HUES6 (cell line): ENCODE measurements around the gene SLC16A10.
"Not testable (repeated sequence)": the region's sequence is repeated elsewhere in the genome, so short reads cannot be mapped to it uniquely, and the experiment has no call there.

ENCODE experiments used
- H3K27ac ChIP-seq: 2 replicates; pipeline ENCODE4 v1.7.0; 2013; ENCODE audit warnings: low read depth, mild to moderate bottlenecking, low read length, inconsistent platforms
- H3K27me3 ChIP-seq: 2 replicates; pipeline ENCODE4 v1.6.1; 2013; ENCODE audit warnings: low read length; ENCODE audit not compliant: control insufficient read depth, insufficient read depth
- H3K36me3 ChIP-seq: 2 replicates; pipeline ENCODE4 v1.6.1; 2013; ENCODE audit warnings: low read length; ENCODE audit not compliant: control insufficient read depth, insufficient read depth
- H3K4me1 ChIP-seq: 2 replicates; pipeline ENCODE4 v1.6.1; 2013; ENCODE audit warnings: low read length; ENCODE audit not compliant: control insufficient read depth, insufficient read depth
- H3K4me3 ChIP-seq: 2 replicates; pipeline ENCODE4 v1.5.1; 2013; ENCODE audit warnings: low read depth, low read length
- H3K9ac ChIP-seq: one replicate; pipeline ENCODE4 v1.6.1; 2013; ENCODE audit warnings: mild to moderate bottlenecking, low read length
- H3K9me3 ChIP-seq: 2 replicates; pipeline ENCODE4 v1.6.1; 2013; ENCODE audit warnings: low read depth, low read length; ENCODE audit not compliant: control insufficient read depth, insufficient read depth

The SLC16A10 gene

DNA sequence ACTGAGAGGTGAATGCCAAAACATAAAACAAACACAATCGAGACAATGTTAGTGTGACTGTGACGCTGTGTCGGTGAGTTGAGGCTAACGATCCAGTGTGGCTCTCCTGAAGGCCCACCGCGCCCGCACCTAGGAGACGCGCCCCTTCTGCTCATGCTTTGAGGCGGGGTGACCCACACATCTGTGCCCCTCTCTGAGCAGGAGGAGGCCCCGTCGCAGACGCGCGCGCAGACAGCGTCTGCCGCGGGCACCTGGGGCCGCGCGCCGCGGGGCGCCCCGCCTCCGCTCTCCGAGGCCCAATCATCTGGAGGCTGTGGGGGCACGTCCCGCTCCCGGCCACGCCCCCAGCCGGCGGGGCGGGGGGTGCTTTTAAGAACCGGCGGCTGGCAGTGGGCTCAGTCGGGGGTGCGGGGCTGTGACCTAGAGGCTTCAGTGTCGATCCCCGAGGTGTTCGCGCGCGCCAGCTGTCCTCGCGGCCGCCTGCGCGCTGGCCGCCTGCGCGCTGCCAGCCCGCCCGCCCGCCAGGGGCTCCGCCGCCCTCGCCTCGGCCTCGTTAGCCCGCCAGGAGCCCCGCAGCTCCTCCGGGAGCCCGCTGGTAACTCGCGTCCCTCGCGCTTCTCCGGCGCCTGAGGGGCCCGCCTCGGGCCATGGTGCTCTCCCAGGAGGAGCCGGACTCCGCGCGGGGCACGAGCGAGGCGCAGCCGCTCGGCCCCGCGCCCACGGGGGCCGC, at the start of gene SLC16A10:
SLC16A10 (plus strand) TSS at position 398 of the 730 bp plus-strand sequence; CDS start at position 648, 250 bp downstream.
- Histone ChIP-seq H3K4me1 (peaks cover 28% of the 10 kb centered on the region), H3K9me3 (no peaks in the 10 kb centered on the region), H3K27ac (no peak within 1 kb of the TSS), H3K27me3 (peaks cover 38% of the 10 kb centered on the region), H3K9ac (peak within 1 kb of the TSS; percentile 49), H3K36me3 (no peaks in the 10 kb centered on the region), H3K4me3 (peak within 1 kb of the TSS; percentile 80)

GRCh38 chr6:111038534-111039252, 48.6 kb upstream of the SLC16A10 start:
- Histone ChIP-seq H3K4me1 (peaks cover 6% of the 10 kb centered on the region; the same call in 1 of the 2 replicates), H3K27me3 (no peaks in the 10 kb centered on the region), H3K4me3 (no peak overlapping the region), H3K27ac (no peak overlapping the region), H3K9ac (no peak overlapping the region), H3K36me3 (no peaks in the 10 kb centered on the region), H3K9me3 (no peaks in the 10 kb centered on the region)

DNA sequence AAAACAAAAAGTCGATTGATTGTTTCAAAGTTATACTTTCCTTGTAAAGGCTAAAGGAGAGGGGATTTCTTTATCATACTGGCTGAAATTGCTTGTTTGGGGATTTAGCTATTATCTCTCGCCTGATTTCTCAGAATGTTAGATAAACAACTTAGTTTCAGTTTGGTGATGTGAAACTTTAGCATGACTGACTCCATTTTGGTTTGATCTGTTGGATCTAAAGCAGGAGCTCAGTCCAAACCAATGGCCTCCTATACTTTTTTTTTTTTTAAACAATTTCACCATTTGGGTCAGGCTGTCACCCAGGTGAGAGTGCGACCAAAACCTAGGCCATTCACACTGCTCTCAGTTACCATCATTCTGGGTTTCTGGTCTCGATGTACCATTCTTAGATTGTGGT, 45.4 kb upstream of the SLC16A10 start:
- Histone ChIP-seq H3K4me1 (no peaks in the 10 kb centered on the region), H3K27me3 (no peaks in the 10 kb centered on the region), H3K4me3 (no peak overlapping the region), H3K9me3 (no peaks in the 10 kb centered on the region), H3K9ac (no peak overlapping the region), H3K36me3 (no peaks in the 10 kb centered on the region), H3K27ac (no peak overlapping the region)

DNA sequence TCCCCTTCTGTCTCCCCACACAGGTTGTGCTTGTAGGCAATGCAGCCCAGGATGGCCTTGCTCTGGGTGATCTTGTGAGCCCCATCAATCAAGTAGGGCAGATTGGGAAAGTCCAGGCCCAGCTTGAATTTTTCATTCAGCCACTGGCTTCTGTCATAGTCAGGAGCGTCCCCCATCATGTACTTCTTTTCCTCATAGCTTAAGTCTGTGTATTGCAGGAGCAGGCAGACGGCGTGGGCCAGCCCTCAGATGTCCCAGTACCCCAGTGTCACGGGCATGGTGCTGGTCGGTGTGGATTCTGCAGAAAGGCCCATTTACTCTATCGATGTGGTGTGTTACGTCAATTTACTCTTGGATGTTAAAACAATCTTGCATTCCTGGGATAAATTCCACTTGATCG, 40.1 kb upstream of the SLC16A10 start:
- Histone ChIP-seq H3K9me3 (no peaks in the 10 kb centered on the region), H3K27me3 (no peaks in the 10 kb centered on the region), H3K27ac (no peak overlapping the region), H3K36me3 (no peaks in the 10 kb centered on the region), H3K4me1 (no peaks in the 10 kb centered on the region), H3K9ac (no peak overlapping the region), H3K4me3 (no peak overlapping the region)

GRCh38 chr6:111050261-111051023, 36.9 kb upstream of the SLC16A10 start:
- no peak overlapping the region for H3K27ac ChIP-seq
- no peak overlapping the region for H3K4me3 ChIP-seq
- H3K4me1 ChIP-seq: no peaks in the 10 kb centered on the region
- no peaks in the 10 kb centered on the region for H3K27me3 ChIP-seq
- H3K9ac ChIP-seq: no peak overlapping the region
- H3K36me3 ChIP-seq: no peaks in the 10 kb centered on the region
- no peaks in the 10 kb centered on the region for H3K9me3 ChIP-seq

- no peaks in the 10 kb centered on the region for H3K36me3 ChIP-seq
- H3K9me3 ChIP-seq: no peaks in the 10 kb centered on the region
- H3K27ac ChIP-seq: no peak overlapping the region
- H3K4me3 ChIP-seq: no peak overlapping the region
- H3K4me1 ChIP-seq: no peaks in the 10 kb centered on the region
- no peak overlapping the region for H3K9ac ChIP-seq
- H3K27me3 ChIP-seq: no peaks in the 10 kb centered on the region
These were observed 35.1 kb upstream of the SLC16A10 start for GRCh38 chr6:111052171-111052570.

DNA sequence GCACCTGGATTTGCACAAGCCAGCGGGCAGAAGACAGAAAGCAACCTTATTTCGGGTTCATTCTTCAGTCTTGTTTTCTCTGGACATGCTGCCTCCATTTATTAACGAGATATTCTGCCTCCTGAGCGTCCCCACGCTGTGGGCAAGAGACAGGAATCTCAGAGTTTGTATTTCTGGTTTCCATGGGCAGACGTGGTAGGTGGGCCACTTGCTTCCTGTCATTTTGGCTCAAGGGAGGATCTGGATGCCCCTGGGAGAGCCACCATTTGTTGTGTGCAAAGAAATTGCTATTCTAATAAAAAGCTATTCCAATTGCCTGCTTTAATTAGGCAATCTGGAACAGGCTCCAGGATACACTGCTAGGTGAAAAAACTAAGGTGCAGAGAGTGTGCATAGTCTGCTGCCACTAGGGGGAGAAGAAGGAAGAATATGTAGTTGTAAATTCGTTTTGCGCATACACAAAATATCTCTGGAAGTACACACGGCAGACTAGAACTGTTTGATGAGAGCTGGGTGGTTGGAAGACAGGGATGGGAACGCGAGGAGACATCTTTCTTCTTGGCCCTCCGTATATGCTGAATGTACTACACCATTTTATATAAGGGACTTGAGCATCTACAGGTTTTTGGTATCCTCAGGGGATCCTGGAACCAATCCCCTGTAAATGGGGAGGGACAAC, 30.1 kb upstream of the SLC16A10 start:
- H3K4me3 ChIP-seq: no peak overlapping the region

DNA sequence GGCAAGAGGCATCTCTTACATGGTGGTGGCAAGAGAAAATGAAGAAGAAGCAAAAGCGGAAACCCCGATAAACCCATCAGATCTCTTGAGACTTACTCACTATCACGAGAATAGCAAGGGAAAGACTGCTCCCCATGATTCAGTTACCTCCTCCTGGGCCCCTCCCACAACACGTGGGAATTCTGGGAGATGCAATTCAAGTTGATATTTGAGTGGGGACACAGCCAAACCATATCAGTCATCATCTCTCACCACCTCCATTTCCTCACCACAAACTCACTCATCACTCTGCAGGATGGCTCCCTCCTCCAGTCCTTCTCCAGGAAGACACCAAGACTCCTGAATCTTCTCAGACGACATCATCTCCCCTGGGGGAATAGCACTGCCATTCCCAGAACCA, 25.8 kb upstream of the SLC16A10 start:
- Histone ChIP-seq H3K9me3 (no peaks in the 10 kb centered on the region), H3K9ac (no peak overlapping the region), H3K36me3 (no peaks in the 10 kb centered on the region), H3K27ac (no peak overlapping the region), H3K4me1 (no peaks in the 10 kb centered on the region), H3K4me3 (no peak overlapping the region), H3K27me3 (no peaks in the 10 kb centered on the region)

More for the DNA sequence above, 30.1 kb upstream of the SLC16A10 start:
- Histone ChIP-seq H3K27me3 (no peaks in the 10 kb centered on the region), H3K9me3 (no peaks in the 10 kb centered on the region), H3K27ac (no peak overlapping the region), H3K4me1 (no peaks in the 10 kb centered on the region), H3K36me3 (no peaks in the 10 kb centered on the region), H3K9ac (no peak overlapping the region)

DNA sequence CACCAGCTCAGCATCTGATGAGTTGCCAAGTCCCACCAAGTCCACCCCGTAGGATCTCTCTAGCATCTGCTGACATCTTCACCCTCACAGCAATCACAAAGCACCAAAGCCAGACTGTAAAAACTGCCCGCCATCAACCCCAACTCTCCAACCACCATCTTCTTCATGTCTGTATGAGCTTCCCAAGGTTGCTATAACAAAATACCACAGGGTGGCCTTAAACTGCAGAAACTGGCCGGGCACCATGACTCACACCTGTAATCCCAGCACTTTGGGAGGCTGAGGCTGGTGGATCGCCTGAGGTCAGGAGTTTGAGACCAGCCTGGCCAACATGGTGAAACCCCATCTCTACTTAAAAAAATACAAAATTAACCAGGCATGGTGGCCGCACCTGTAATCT, 25.3 kb upstream of the SLC16A10 start:
- H3K27ac ChIP-seq, H3K4me3 ChIP-seq, H3K4me1 ChIP-seq, H3K27me3 ChIP-seq, H3K9ac ChIP-seq, H3K9me3 ChIP-seq, H3K36me3 ChIP-seq: not testable (repeated sequence)

GRCh38 chr6:111062860-111063259, 24.4 kb upstream of the SLC16A10 start:
- H3K4me3 ChIP-seq, H3K9me3 ChIP-seq, H3K36me3 ChIP-seq, H3K27ac ChIP-seq, H3K27me3 ChIP-seq, H3K4me1 ChIP-seq, H3K9ac ChIP-seq: not testable (repeated sequence)
